ENCODE measurements around the gene ENKUR.

- TF ChIP-seq EZH2 (IDR thresholded peaks at IDR 0.05; ENCODE audit: borderline replicate concordance, low read depth, low read length, poor library complexity, severe bottlenecking) = no peak
- TF ChIP-seq, protein P1, sequence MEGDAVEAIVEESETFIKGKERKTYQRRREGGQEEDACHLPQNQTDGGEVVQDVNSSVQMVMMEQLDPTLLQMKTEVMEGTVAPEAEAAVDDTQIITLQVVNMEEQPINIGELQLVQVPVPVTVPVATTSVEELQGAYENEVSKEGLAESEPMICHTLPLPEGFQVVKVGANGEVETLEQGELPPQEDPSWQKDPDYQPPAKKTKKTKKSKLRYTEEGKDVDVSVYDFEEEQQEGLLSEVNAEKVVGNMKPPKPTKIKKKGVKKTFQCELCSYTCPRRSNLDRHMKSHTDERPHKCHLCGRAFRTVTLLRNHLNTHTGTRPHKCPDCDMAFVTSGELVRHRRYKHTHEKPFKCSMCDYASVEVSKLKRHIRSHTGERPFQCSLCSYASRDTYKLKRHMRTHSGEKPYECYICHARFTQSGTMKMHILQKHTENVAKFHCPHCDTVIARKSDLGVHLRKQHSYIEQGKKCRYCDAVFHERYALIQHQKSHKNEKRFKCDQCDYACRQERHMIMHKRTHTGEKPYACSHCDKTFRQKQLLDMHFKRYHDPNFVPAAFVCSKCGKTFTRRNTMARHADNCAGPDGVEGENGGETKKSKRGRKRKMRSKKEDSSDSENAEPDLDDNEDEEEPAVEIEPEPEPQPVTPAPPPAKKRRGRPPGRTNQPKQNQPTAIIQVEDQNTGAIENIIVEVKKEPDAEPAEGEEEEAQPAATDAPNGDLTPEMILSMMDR (conservative IDR thresholded peaks at IDR 0.05; ENCODE audit: low read depth, low read length) = no peak
These were observed 52.4 kb downstream of the ENKUR start for GRCh38 chr10:24963521-24964041.

Measured in A673 (cell line).